C4-2B (cell line): ENCODE results near the gene TMEM218.
"Not testable (repeated sequence)": the region's sequence is repeated elsewhere in the genome, so short reads cannot be mapped to it uniquely, and the experiment has no call there.

Experiments used
- H3K27ac ChIP-seq: fragments of 450-650 bp; 2 replicates; pipeline ENCODE4 v1.5.1; 2017
- ZFX ChIP-seq: fragments of 450-650 bp; IDR thresholded peaks from 2 replicates; pipeline ENCODE4 v1.6.1; 2017
- TF ChIP-seq, protein P1 (sequence below): fragments of 450-650 bp; conservative IDR thresholded peaks from 2 replicates; pipeline ENCODE4 v1.5.1; 2017; ENCODE audit warnings: mild to moderate bottlenecking

TMEM218 gene

DNA sequence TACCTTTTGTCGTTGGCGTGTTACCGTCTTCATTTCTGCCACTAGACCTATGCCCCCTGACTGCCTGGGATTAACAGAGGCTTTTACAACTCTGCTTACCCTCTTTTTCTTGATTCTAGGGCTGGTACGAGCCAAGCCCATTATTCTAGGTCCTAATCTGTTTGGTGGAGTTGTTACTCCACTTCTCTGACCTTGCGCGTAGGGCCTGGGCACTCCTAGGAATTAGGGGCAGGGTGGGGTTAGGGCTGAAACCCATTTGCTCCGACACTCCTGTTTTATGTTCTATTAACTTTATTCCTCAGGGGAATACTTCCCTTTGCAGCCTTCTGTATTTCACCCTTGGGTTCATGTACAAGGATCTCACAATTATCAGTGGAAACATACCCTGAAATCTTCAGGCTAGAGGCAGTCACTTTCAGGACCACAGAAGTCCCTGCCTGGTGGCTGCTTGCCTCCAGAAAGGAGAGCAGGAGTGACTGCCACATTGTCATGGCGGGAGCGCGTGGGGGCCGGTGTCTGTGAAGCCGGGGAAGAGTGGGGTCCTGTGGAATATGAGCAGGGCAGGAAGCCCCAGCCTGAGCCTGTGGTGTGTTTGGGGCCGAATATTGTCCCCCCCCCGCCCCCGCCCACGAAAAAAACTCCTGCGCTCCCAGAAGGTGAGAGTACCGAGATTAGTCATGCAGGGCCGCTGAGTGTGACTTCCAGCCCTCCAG, 49.1 kb downstream of the TMEM218 start:
- no peak overlapping the region for H3K27ac ChIP-seq
- no peak for TF ChIP-seq ZFX
- TF ChIP-seq, protein P1, sequence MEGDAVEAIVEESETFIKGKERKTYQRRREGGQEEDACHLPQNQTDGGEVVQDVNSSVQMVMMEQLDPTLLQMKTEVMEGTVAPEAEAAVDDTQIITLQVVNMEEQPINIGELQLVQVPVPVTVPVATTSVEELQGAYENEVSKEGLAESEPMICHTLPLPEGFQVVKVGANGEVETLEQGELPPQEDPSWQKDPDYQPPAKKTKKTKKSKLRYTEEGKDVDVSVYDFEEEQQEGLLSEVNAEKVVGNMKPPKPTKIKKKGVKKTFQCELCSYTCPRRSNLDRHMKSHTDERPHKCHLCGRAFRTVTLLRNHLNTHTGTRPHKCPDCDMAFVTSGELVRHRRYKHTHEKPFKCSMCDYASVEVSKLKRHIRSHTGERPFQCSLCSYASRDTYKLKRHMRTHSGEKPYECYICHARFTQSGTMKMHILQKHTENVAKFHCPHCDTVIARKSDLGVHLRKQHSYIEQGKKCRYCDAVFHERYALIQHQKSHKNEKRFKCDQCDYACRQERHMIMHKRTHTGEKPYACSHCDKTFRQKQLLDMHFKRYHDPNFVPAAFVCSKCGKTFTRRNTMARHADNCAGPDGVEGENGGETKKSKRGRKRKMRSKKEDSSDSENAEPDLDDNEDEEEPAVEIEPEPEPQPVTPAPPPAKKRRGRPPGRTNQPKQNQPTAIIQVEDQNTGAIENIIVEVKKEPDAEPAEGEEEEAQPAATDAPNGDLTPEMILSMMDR, result no peak

DNA sequence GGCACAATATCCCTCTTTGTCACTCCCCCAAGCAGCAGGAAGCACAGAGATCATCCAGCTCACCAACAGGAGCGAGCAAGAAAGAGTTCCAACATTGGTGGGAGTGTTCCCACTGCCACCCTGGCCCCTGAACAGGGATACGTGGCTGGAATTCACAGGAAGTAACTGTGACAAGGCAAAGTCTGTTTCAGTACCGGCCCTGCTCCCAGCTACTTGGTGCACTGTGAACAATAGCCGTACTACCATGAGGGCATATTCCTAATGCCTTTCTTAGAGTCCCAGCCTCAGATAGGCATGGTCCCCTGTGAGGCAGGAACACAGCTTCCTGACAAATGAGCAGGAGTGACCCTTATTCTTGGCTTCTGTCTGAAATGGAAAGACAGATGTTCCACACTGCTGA, 50.1 kb downstream of the TMEM218 start:
- no peak overlapping the region for H3K27ac ChIP-seq
- no peak for TF ChIP-seq ZFX
- TF ChIP-seq, protein P1, result no peak

DNA sequence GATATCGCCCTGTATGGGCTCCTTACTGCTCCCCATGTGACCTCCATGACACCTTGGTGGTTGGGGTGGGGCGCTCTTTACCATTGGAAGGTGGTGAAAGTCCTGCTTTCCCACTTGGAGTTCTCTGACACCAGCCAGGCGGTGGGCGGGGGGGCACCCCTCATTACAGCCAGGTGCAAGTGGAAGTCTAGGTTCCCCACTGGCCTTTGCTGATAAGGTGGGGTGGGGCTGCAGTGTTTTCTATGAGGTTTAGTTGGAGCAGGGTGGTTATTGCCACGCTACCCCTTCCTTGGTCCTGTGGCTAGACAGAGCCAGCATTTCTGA, 53.8 kb downstream of the TMEM218 start:
- TF ChIP-seq, protein P1, result no peak
- no peak for TF ChIP-seq ZFX
- no peak overlapping the region for H3K27ac ChIP-seq

DNA sequence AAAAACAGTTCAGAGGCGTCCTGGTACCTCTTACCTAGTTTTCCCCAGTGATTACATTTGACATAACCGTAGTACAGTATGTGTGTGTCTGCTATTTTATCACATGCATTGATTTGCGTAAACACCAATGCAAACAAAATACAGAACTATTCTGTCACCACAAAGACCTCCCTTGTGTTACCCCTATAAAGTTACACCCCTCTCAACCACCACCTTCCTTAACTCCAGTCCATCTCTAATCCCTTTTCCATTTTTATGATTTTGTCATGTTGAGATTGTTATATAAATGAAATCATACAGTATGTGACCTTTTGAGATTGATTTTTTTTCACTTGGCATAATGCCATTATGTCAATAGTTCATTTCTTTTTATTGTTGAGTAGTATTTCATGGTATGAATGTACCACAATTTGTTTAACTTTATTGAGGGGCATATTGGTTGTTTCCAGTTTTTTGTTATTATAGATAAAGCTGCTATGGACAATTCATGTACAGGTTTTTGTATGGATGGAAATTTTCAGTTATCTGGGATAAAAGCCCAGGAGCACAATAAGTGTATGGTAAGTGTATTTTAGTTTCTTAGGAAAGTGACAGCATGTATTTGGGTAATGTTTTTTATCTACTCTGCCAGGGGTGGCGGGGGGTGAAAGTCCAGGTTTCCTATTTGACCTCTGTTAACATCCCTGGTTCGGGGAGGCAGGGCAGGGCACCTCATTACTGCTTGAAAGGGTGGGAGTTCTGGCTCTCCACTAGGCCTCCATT, 54.3 kb downstream of the TMEM218 start:
- no peak overlapping the region for H3K27ac ChIP-seq
- TF ChIP-seq ZFX, result no peak
- TF ChIP-seq, protein P1, result no peak

DNA sequence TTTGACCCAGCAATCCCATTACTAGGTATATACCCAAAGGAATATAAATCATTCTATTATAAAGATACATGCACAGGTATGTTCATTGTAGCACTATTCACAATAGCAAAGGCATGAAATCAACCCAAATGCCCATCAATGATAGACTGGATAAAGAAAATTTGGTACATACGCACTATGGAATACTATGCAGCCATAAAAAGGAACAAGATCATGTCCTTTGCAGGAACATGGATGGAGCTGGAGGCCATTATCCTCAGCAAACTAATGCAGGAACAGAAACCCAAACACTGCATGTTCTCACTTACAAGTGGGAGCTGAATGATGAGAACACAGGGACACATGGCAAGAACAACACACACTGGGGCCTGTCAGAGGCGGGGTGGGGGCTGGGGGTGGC, 55.3 kb downstream of the TMEM218 start:
- H3K27ac ChIP-seq, result not testable (repeated sequence)

DNA sequence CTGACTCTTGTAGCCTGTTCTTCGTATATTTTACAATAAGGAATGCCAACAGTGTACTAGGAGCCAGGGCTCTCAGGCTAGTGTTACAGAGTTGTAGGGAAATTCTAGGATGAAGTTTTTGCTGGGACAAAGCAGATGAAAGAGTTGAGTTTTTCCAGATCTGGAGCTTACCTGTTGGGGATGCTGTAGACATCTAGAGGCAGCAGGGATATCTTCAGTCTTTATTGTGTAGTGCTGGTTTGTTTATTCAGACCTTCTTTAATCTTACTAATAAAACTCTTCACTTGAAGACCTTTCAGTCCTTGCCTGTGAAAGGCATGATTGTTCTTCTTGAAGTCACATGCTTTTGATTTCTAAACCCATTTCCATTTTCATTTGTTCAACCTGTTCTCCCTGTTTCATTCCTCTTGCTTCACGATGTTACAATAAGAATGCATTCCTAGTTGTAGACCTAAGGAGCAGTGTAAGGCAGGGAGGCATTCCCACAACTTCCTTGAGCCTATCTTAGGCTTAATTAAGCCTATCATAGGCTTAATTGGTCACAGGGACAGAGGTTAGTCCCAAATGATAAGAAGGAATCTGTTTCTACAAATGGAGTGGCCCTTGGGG, 56.2 kb downstream of the TMEM218 start:
- no peak for TF ChIP-seq ZFX
- TF ChIP-seq, protein P1, result peak; percentile 21
- no peak overlapping the region for H3K27ac ChIP-seq

DNA sequence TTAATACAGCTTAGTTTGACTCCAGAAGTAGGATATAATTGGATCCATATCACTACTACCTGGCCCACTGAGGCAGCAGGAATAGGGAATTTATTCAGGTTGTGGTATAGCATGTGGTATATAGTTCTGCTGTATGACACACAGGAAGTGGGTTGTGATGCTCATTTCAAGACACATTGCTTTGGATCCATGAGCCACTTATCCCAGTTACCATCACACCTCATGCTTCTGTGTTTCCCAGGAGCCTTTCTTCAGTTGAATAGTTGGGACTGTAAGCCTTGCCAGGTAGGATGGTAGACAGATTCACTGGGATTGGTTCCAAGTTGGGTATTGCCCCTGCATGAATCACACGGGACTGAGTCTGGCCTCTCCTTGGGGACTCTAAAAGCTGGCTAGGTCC, 58.3 kb downstream of the TMEM218 start:
- TF ChIP-seq, protein P1, result no peak
- no peak for TF ChIP-seq ZFX
- H3K27ac ChIP-seq, result no peak overlapping the region
